HCT116 (cell line): ENCODE results near the gene THEMIS. TPM values are rescaled to one million over a fixed set of nuclear protein-coding genes. Genes with fewer than 3 reads are reported as not detected.

Source experiments
- ATAC-seq: fragments of 200-7000 bp; cut with Tn5 transposase; 2 replicates; pipeline ENCODE4 v1.9.1; 2020; ENCODE audit warnings: mild to moderate bottlenecking, moderate library complexity
- BruUV-seq: library from RNA; stranded (reverse); fragments of 400-500 nt; replicated peaks from 2 replicates; lab custom pipeline; 2021; lab: Mats Ljungman, UMichigan
- CTCF ChIA-PET: fragments of 300-600 bp; sonication (Branson Sonifier 250); formaldehyde crosslinking; loops from one replicate; lab custom pipeline; 2021; ENCODE audit warnings: antibody characterized with exemption; lab: Charles Lee
- POLR2A ChIA-PET: fragments of 300-600, 350-600 bp; sonication (Branson Sonifier 250); formaldehyde crosslinking; loops from one replicate; lab custom pipeline; 2021; ENCODE audit warnings: antibody characterized with exemption; lab: Charles Lee
- RAD21 ChIA-PET, 2 experiments: fragments of 300-600 bp; sonication (Branson Sonifier 250); formaldehyde crosslinking; loops; one replicate each; lab custom pipeline; 2023; ENCODE audit warnings: low total read pairs in 2 of 2; ENCODE audit not compliant: uncharacterized antibody in 2 of 2, unreplicated experiment in 2 of 2, low non-redundant PET in 1 of 2; lab: Charles Lee
- DNase-seq: peaks from one replicate; pipeline ENCODE4 v3.0.0-alpha.2; 2010; ENCODE audit warnings: low read depth, low spot score
- H2AFZ ChIP-seq: fragments of 200-600 bp; shearing (Covaris generic), sonication (generic); 2 replicates; pipeline ENCODE4 v1.6.1; 2017; ENCODE audit warnings: low read depth, mixed run types, mixed read lengths, antibody characterized with exemption, low read length; ENCODE audit not compliant: poor library complexity, severe bottlenecking
- H3K27ac ChIP-seq: 2 replicates; pipeline ENCODE4 v1.5.1; 2012; ENCODE audit warnings: low read depth, low read length
- H3K27me3 ChIP-seq: fragments of 200-600 bp; sonication (generic); 2 replicates; pipeline ENCODE4 v1.6.1; 2016; ENCODE audit warnings: mixed run types, low read length, mixed read lengths; ENCODE audit not compliant: insufficient read depth
- H3K36me3 ChIP-seq, 2 experiments: fragments of 200-500 bp in 1 of 2; fragments of 200-600 bp in 1 of 2; sonication (Bioruptor generic) in 1 of 2; sonication (generic) in 1 of 2; 2 replicates each; pipeline versions ENCODE4 v1.5.1 to v1.6.1; 2014 to 2016; ENCODE audit warnings: low read length in 2 of 2, inconsistent platforms in 1 of 2, mixed read lengths in 1 of 2, mixed run types in 1 of 2; ENCODE audit not compliant: insufficient read depth in 2 of 2, control insufficient read depth in 1 of 2
- H3K4me1 ChIP-seq, 2 experiments: fragments of 200-600 bp in 1 of 2; sonication (generic) in 1 of 2; 2 replicates each; pipeline versions ENCODE4 v1.5.1 to v1.6.1; 2012 to 2017; ENCODE audit warnings: low read length in 2 of 2, inconsistent platforms in 1 of 2, mild to moderate bottlenecking in 1 of 2, mixed read lengths in 1 of 2, mixed run types in 1 of 2, moderate library complexity in 1 of 2; ENCODE audit not compliant: insufficient read depth in 2 of 2, control insufficient read depth in 1 of 2
- H3K4me2 ChIP-seq: fragments of 200-600 bp; sonication (generic); 2 replicates; pipeline ENCODE4 v1.6.1; 2017; ENCODE audit warnings: mixed run types, low read length, mixed read lengths
- H3K4me3 ChIP-seq, 2 experiments: fragments of 200-600 bp in 1 of 2; sonication (generic) in 1 of 2; replicated peaks in 1 of 2; 2 replicates each; pipeline ENCODE4 v1.5.1; 2011 to 2016; ENCODE audit warnings: low read length in 2 of 2, control low read depth in 1 of 2, low read depth in 1 of 2, mild to moderate bottlenecking in 1 of 2, mixed read lengths in 1 of 2, mixed run types in 1 of 2
- H3K79me2 ChIP-seq: fragments of 200-600 bp; sonication (generic); 2 replicates; pipeline ENCODE4 v1.6.1; 2017; ENCODE audit warnings: mild to moderate bottlenecking, mixed run types, low read length, moderate library complexity, mixed read lengths; ENCODE audit not compliant: insufficient read depth
- H3K9ac ChIP-seq: fragments of 200-600 bp; sonication (generic); 2 replicates; pipeline ENCODE4 v1.6.1; 2016; ENCODE audit warnings: low read length, mixed read lengths
- H3K9me2 ChIP-seq: fragments of 200-600 bp; sonication (generic), shearing (Covaris generic); 2 replicates; pipeline ENCODE4 v1.6.1; 2017; ENCODE audit warnings: mixed run types, mild to moderate bottlenecking, moderate library complexity; ENCODE audit not compliant: insufficient read depth
- H3K9me3 ChIP-seq, 2 experiments: fragments of 200-500 bp in 1 of 2; fragments of 200-600 bp in 1 of 2; sonication (Bioruptor generic) in 1 of 2; sonication (generic) in 1 of 2; 2 replicates each; pipeline ENCODE4 v1.6.1; 2014 to 2017; ENCODE audit warnings: low read length in 2 of 2, mixed read lengths in 2 of 2, inconsistent platforms in 1 of 2, low read depth in 1 of 2, mild to moderate bottlenecking in 1 of 2, mixed run types in 1 of 2, moderate library complexity in 1 of 2; ENCODE audit not compliant: control insufficient read depth in 1 of 2, insufficient read depth in 1 of 2
- H4K20me1 ChIP-seq: fragments of 200-600 bp; sonication (generic), shearing (Covaris generic); 2 replicates; pipeline ENCODE4 v1.6.1; 2017; ENCODE audit warnings: mixed run types, mild to moderate bottlenecking, moderate library complexity; ENCODE audit not compliant: insufficient read depth
- CBX3 ChIP-seq: IDR thresholded peaks from 2 replicates; pipeline ENCODE4 v1.6.1; 2012; ENCODE audit warnings: low read depth
- CEBPB ChIP-seq: IDR thresholded peaks from 2 replicates; pipeline ENCODE4 v1.6.1; 2012; ENCODE audit warnings: low read depth
- ELF1 ChIP-seq: IDR thresholded peaks from 2 replicates; pipeline ENCODE4 v1.6.1; 2012; ENCODE audit warnings: low read depth, borderline replicate concordance
- EZH2phosphoT487 ChIP-seq: fragments of 200-600 bp; IDR thresholded peaks from 2 replicates; pipeline ENCODE4 v1.6.1; 2018; ENCODE audit warnings: antibody characterized with exemption, borderline replicate concordance
- FOSL1 ChIP-seq: IDR thresholded peaks from 2 replicates; pipeline ENCODE4 v1.6.1; 2012; ENCODE audit warnings: low read depth
- POLR2AphosphoS5 ChIP-seq: IDR thresholded peaks from 2 replicates; pipeline ENCODE4 v1.6.1; 2011; ENCODE audit warnings: mild to moderate bottlenecking, low read depth, low read length, moderate library complexity
- RAD21 ChIP-seq: IDR thresholded peaks from 2 replicates; pipeline ENCODE4 v1.6.1; 2012; ENCODE audit warnings: low read depth, mild to moderate bottlenecking
- SIN3A ChIP-seq: IDR thresholded peaks from 2 replicates; pipeline ENCODE4 v1.6.1; 2012; ENCODE audit warnings: low read depth
- TCF7L2 ChIP-seq: IDR thresholded peaks from 2 replicates; pipeline ENCODE4 v1.7.0; 2011; ENCODE audit warnings: borderline replicate concordance, inconsistent platforms; ENCODE audit not compliant: insufficient read depth, insufficient read length; ENCODE audit errors: extremely low read depth
- ZFX ChIP-seq: fragments of 450-650 bp; IDR thresholded peaks from 2 replicates; pipeline ENCODE4 v1.6.1; 2017
- intact Hi-C: fragments of 100-400 bp; cut with micrococcal nuclease; formaldehyde crosslinking; loops from 2 replicates; pipeline ENCODE4 v1.10.0; 2022
- total RNA-seq: library from RNA; stranded (reverse); gene quantifications from one replicate; pipeline ENCODE4 v1.2.1, GENCODE V29; 2021; ENCODE audit not compliant: unreplicated experiment
- TF ChIP-seq, protein P1 (sequence below): IDR thresholded peaks from 2 replicates; pipeline ENCODE4 v1.6.1; 2011; ENCODE audit warnings: mild to moderate bottlenecking, low read length, moderate library complexity; ENCODE audit not compliant: insufficient replicate concordance; ENCODE audit errors: extremely low read depth
- TF ChIP-seq, protein P2 (sequence below): IDR thresholded peaks from 2 replicates; pipeline ENCODE4 v1.6.1; 2012
- TF ChIP-seq, protein P3 (sequence below): IDR thresholded peaks from 2 replicates; pipeline ENCODE4 v1.6.1; 2012; ENCODE audit warnings: low read depth
- TF ChIP-seq, protein P4 (sequence below), 3 experiments: fragments of 200-600 bp in 1 of 3; sonication (generic) in 1 of 3; IDR thresholded peaks in 2 of 3; conservative IDR thresholded peaks in 1 of 3; 2 replicates each; pipeline ENCODE4 v1.5.1; 2012 to 2017; ENCODE audit warnings: low read depth in 2 of 3, low read length in 2 of 3, antibody characterized with exemption in 1 of 3, borderline replicate concordance in 1 of 3, control low read depth in 1 of 3, mild to moderate bottlenecking in 1 of 3, mixed read lengths in 1 of 3, mixed run types in 1 of 3, moderate library complexity in 1 of 3; ENCODE audit not compliant: insufficient read depth in 1 of 3

THEMIS gene
- total RNA-seq, 1 experiment from 2014 or later, result 0.20 TPM

DNA sequence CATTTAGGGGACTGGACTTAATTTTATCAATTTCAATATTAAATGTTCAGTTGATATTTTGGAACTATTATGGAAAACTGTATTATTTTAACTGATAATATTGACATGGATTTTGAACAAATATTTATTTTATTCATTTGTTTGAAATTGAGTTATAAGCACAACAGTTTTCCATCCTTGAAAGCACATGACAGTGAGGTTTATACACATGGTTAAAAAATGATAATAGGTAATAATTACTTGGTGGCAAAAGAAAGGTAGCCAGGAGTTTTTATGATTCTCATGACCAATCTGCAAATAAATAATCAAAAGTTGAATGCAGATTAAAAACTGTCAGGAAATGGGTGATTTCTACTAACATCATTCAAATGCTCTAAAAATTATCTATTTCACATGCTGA lies 210.3 kb downstream of the THEMIS start:
- ChIA-PET CTCF (interaction anchor here (1.1 to 2.1 kb wide), 10 partner anchors 75 to 504 kb away, joined by 3 to 22 read pairs (median 6); no protein-coding TSS in a partner anchor), RAD21 (interaction anchor here in 1 of 2 experiments (0.9 kb wide), 1 partner anchor 84 kb away, joined by 4 read pairs; no protein-coding TSS in a partner anchor), POLR2A (no interaction called here)
- no peak overlapping the region for H3K9ac ChIP-seq
- H3K27ac ChIP-seq, result no peak overlapping the region
- H2AFZ ChIP-seq, result no peak overlapping the region
- intact Hi-C loops, result loop anchor here (1.0 to 5.0 kb wide), 3 partner anchors 84 to 223 kb away; no protein-coding TSS in a partner anchor
- H3K9me2 ChIP-seq, result no peaks in the 10 kb centered on the region
- no peaks in the 10 kb centered on the region for H4K20me1 ChIP-seq
- TF ChIP-seq CBX3, result no peak
- TF ChIP-seq, protein P1, sequence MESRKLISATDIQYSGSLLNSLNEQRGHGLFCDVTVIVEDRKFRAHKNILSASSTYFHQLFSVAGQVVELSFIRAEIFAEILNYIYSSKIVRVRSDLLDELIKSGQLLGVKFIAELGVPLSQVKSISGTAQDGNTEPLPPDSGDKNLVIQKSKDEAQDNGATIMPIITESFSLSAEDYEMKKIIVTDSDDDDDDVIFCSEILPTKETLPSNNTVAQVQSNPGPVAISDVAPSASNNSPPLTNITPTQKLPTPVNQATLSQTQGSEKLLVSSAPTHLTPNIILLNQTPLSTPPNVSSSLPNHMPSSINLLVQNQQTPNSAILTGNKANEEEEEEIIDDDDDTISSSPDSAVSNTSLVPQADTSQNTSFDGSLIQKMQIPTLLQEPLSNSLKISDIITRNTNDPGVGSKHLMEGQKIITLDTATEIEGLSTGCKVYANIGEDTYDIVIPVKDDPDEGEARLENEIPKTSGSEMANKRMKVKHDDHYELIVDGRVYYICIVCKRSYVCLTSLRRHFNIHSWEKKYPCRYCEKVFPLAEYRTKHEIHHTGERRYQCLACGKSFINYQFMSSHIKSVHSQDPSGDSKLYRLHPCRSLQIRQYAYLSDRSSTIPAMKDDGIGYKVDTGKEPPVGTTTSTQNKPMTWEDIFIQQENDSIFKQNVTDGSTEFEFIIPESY, result no peak
- no peak for TF ChIP-seq RAD21
- TF ChIP-seq ELF1, result no peak
- no peak for TF ChIP-seq ZFX
- TF ChIP-seq, protein P2, sequence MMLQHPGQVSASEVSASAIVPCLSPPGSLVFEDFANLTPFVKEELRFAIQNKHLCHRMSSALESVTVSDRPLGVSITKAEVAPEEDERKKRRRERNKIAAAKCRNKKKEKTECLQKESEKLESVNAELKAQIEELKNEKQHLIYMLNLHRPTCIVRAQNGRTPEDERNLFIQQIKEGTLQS, result no peak
- TF ChIP-seq, protein P3, sequence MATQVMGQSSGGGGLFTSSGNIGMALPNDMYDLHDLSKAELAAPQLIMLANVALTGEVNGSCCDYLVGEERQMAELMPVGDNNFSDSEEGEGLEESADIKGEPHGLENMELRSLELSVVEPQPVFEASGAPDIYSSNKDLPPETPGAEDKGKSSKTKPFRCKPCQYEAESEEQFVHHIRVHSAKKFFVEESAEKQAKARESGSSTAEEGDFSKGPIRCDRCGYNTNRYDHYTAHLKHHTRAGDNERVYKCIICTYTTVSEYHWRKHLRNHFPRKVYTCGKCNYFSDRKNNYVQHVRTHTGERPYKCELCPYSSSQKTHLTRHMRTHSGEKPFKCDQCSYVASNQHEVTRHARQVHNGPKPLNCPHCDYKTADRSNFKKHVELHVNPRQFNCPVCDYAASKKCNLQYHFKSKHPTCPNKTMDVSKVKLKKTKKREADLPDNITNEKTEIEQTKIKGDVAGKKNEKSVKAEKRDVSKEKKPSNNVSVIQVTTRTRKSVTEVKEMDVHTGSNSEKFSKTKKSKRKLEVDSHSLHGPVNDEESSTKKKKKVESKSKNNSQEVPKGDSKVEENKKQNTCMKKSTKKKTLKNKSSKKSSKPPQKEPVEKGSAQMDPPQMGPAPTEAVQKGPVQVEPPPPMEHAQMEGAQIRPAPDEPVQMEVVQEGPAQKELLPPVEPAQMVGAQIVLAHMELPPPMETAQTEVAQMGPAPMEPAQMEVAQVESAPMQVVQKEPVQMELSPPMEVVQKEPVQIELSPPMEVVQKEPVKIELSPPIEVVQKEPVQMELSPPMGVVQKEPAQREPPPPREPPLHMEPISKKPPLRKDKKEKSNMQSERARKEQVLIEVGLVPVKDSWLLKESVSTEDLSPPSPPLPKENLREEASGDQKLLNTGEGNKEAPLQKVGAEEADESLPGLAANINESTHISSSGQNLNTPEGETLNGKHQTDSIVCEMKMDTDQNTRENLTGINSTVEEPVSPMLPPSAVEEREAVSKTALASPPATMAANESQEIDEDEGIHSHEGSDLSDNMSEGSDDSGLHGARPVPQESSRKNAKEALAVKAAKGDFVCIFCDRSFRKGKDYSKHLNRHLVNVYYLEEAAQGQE, result no peak
- no peak for TF ChIP-seq EZH2phosphoT487
- no peak for TF ChIP-seq CEBPB
- TF ChIP-seq SIN3A, result no peak
- TF ChIP-seq POLR2AphosphoS5, result no peak
- no peak for TF ChIP-seq FOSL1
- TF ChIP-seq TCF7L2, result no peak
- TF ChIP-seq, protein P4, sequence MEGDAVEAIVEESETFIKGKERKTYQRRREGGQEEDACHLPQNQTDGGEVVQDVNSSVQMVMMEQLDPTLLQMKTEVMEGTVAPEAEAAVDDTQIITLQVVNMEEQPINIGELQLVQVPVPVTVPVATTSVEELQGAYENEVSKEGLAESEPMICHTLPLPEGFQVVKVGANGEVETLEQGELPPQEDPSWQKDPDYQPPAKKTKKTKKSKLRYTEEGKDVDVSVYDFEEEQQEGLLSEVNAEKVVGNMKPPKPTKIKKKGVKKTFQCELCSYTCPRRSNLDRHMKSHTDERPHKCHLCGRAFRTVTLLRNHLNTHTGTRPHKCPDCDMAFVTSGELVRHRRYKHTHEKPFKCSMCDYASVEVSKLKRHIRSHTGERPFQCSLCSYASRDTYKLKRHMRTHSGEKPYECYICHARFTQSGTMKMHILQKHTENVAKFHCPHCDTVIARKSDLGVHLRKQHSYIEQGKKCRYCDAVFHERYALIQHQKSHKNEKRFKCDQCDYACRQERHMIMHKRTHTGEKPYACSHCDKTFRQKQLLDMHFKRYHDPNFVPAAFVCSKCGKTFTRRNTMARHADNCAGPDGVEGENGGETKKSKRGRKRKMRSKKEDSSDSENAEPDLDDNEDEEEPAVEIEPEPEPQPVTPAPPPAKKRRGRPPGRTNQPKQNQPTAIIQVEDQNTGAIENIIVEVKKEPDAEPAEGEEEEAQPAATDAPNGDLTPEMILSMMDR (IDR thresholded peaks at IDR 0.05 in 2 of 3, conservative IDR thresholded peaks at IDR 0.05 in 1 of 3; ENCODE audit: borderline replicate concordance in 1 of 3, insufficient read depth in 1 of 3, low read depth in 2 of 3, low read length in 2 of 3), result no peak
- H3K4me2 ChIP-seq, result no peak overlapping the region
- BruUV-seq, result no TSS peak
- H3K4me3 ChIP-seq, result no peak overlapping the region
- H3K79me2 ChIP-seq, result no peaks in the 10 kb centered on the region
- H3K36me3 ChIP-seq, result no peaks in the 10 kb centered on the region
- H3K27me3 ChIP-seq, result no peaks in the 10 kb centered on the region
- no peak for ATAC-seq
- H3K4me1 ChIP-seq, result no peaks in the 10 kb centered on the region
- DNase-seq, result no peak
- no peaks in the 10 kb centered on the region for H3K9me3 ChIP-seq
